Upper lobe of left lung (tissue), 6 donors: ENCODE data around the gene DPF3. TPM values are rescaled to one million over a fixed set of nuclear protein-coding genes. Genes with fewer than 3 reads are reported as not detected.

Source experiments
- ATAC-seq, 2 donors: fragments of 200-7000 bp; cut with Tn5 transposase; one replicate each; pipeline ENCODE4 v1.9.1; 2022; ENCODE audit warnings: mild to moderate bottlenecking in 2 of 2, moderate library complexity in 2 of 2; ENCODE audit not compliant: low FRiP score in 2 of 2
- DNase-seq, 2 donors: peaks; one replicate each; pipeline ENCODE4 v3.0.0-alpha.2; 2019 to 2020
- H3K27ac ChIP-seq, 4 donors: fragments of 200-600 bp; sonication (generic); one replicate each; pipeline ENCODE4 v1.5.1; 2016 to 2019
- H3K27me3 ChIP-seq, 4 donors: fragments of 200-600 bp; sonication (generic); one replicate each; pipeline ENCODE4 v1.5.1; 2017 to 2019
- H3K36me3 ChIP-seq, 4 donors: fragments of 200-600 bp; sonication (generic); one replicate each; pipeline ENCODE4 v1.5.1; 2016 to 2019
- H3K4me1 ChIP-seq, 4 donors: fragments of 200-600 bp; sonication (generic); one replicate each; pipeline ENCODE4 v1.5.1; 2018 to 2019
- H3K4me3 ChIP-seq, 4 donors: fragments of 200-600 bp; sonication (generic); one replicate each; pipeline ENCODE4 v1.5.1; 2017 to 2019; ENCODE audit warnings: mild to moderate bottlenecking in 2 of 4, moderate library complexity in 1 of 4
- H3K9me3 ChIP-seq, 4 donors: fragments of 200-600 bp; sonication (generic); one replicate each; pipeline ENCODE4 v1.5.1; 2018 to 2019
- CTCF ChIP-seq, 6 experiments: fragments of 450-650 bp in 4 of 6; fragments of 200-600 bp in 2 of 6; sonication (generic) in 2 of 6; IDR thresholded peaks; one replicate each; pipeline ENCODE4 v1.5.1; 2016 to 2019; ENCODE audit warnings: antibody characterized with exemption in 6 of 6
- EP300 ChIP-seq, 4 donors: sonication (generic); formaldehyde crosslinking; IDR thresholded peaks; one replicate each; pipeline ENCODE4 v1.5.1; 2017; ENCODE audit warnings: antibody characterized with exemption in 4 of 4, control low read depth in 2 of 4
- POLR2A ChIP-seq, 4 donors: fragments of 450-650 bp; IDR thresholded peaks; one replicate each; pipeline ENCODE4 v1.5.1; 2016 to 2017; ENCODE audit warnings: antibody characterized with exemption in 4 of 4, mild to moderate bottlenecking in 2 of 4
- POLR2AphosphoS5 ChIP-seq, 2 donors: sonication (generic); formaldehyde crosslinking; IDR thresholded peaks; one replicate each; pipeline ENCODE4 v1.5.1; 2017; ENCODE audit warnings: antibody characterized with exemption in 2 of 2
- WGBS, 2 donors: methylation state at CpG; one replicate each; pipeline ENCODE4 v1.1.5; 2017 to 2018; 5-methylcytosine and 5-hydroxymethylcytosine counted together
- total RNA-seq, 6 donors: library from RNA; depleted of rRNA in 4 of 6; stranded (reverse); fragments of >200 nt in 4 of 6; gene quantifications; one replicate each; pipeline versions ENCODE4 v1.1.0 to v1.2.1, GENCODE V29; 2016 to 2021
- donor health status: DM: no; HTN: no; CAD: no; lungs with moderate emphysema.
- donor health status: DM: no; HTN: yes; CAD: no; lungs with severe emphysema.

Gene DPF3
- total RNA-seq, 6 donors from 2014 or later, result 0.30 to 1.3 (median 1.0) TPM

GRCh38 chr14:72647782-72648181, 246.1 kb downstream of the DPF3 start:
- TF ChIP-seq EP300 (IDR thresholded peaks at IDR 0.05) (no peak), POLR2AphosphoS5 (IDR thresholded peaks at IDR 0.05) (no peak), CTCF (IDR thresholded peaks at IDR 0.05) (no peak), POLR2A (IDR thresholded peaks at IDR 0.05) (no peak)
- ATAC-seq (no peak), DNase-seq (no peak)
- Histone ChIP-seq H3K27ac (no peak overlapping the region), H3K4me1 (peaks cover 0 to 3% (median 0%) of the 10 kb centered on the region in 4 donors), H3K27me3 (no peaks in the 10 kb centered on the region), H3K36me3 (no peaks in the 10 kb centered on the region), H3K4me3 (no peak overlapping the region), H3K9me3 (no peaks in the 10 kb centered on the region)
- WGBS, 2 donors, result 89 to 95% methylated on average over 9 of the region's 9 CpGs

- Histone ChIP-seq H3K4me3 (no peak overlapping the region), H3K27ac (no peak overlapping the region), H3K36me3 (no peaks in the 10 kb centered on the region), H3K9me3 (no peaks in the 10 kb centered on the region), H3K27me3 (no peaks in the 10 kb centered on the region), H3K4me1 (peaks cover 0 to 3% (median 0%) of the 10 kb centered on the region in 4 donors)
- no peak for TF ChIP-seq CTCF (IDR thresholded peaks at IDR 0.05)
- TF ChIP-seq POLR2AphosphoS5 (IDR thresholded peaks at IDR 0.05), result no peak
- no peak for TF ChIP-seq POLR2A (IDR thresholded peaks at IDR 0.05)
- WGBS, 2 donors, result 71 to 80% methylated on average over 5 to 7 of the region's 7 CpGs
- ATAC-seq, result no peak
- no peak for DNase-seq
Measured at GRCh38 chr14:72646861-72647528, 246.9 kb downstream of the DPF3 start.

- Histone ChIP-seq H3K27me3 (no peaks in the 10 kb centered on the region), H3K4me1 (no peaks in the 10 kb centered on the region), H3K4me3 (no peak overlapping the region), H3K36me3 (no peaks in the 10 kb centered on the region), H3K9me3 (no peaks in the 10 kb centered on the region), H3K27ac (no peak overlapping the region)
- ATAC-seq (no peak), DNase-seq (no peak)
- 81% methylated on average over 5 of the region's 5 CpGs for WGBS, 2 donors
- no peak for TF ChIP-seq CTCF (IDR thresholded peaks at IDR 0.05)
- TF ChIP-seq EP300 (IDR thresholded peaks at IDR 0.05), result no peak
- TF ChIP-seq POLR2AphosphoS5 (IDR thresholded peaks at IDR 0.05), result no peak
- no peak for TF ChIP-seq POLR2A (IDR thresholded peaks at IDR 0.05)
Measured at GRCh38 chr14:72645706-72646105, 248.2 kb downstream of the DPF3 start.

- Histone ChIP-seq H3K9me3 (peaks cover 0 to under 1% (median 0%) of the 10 kb centered on the region in 4 donors), H3K4me3 (no peak overlapping the region), H3K27me3 (no peaks in the 10 kb centered on the region), H3K4me1 (no peaks in the 10 kb centered on the region), H3K36me3 (no peaks in the 10 kb centered on the region), H3K27ac (no peak overlapping the region)
- no peak for DNase-seq
- 73 to 89% methylated on average over 4 of the region's 4 CpGs for WGBS, 2 donors
- no peak for ATAC-seq
- TF ChIP-seq POLR2A (IDR thresholded peaks at IDR 0.05), result no peak
Measured at GRCh38 chr14:72644758-72645489, 249.0 kb downstream of the DPF3 start.

- ATAC-seq (no peak), DNase-seq (no peak)
- no peak overlapping the region for H3K27ac ChIP-seq
- 72 to 80% methylated on average over 6 of the region's 6 CpGs for WGBS, 2 donors
- no peak overlapping the region for H3K4me3 ChIP-seq
- peaks cover 0 to 7% (median 1%) of the 10 kb centered on the region in 4 donors for H3K9me3 ChIP-seq
- H3K4me1 ChIP-seq, result no peaks in the 10 kb centered on the region
- no peak for TF ChIP-seq POLR2AphosphoS5 (IDR thresholded peaks at IDR 0.05)
- no peak for TF ChIP-seq EP300 (IDR thresholded peaks at IDR 0.05)
- no peak for TF ChIP-seq CTCF (IDR thresholded peaks at IDR 0.05)
- no peak for TF ChIP-seq POLR2A (IDR thresholded peaks at IDR 0.05)
- no peaks in the 10 kb centered on the region for H3K36me3 ChIP-seq
- H3K27me3 ChIP-seq, result no peaks in the 10 kb centered on the region
Measured at GRCh38 chr14:72644038-72644437, 249.9 kb downstream of the DPF3 start.
